Neutrophil (primary cell): ENCODE results near the gene TAF4B.

Source experiments
- H3K27ac ChIP-seq: fragments of 200-600 bp; sonication (generic); 2 replicates; pipeline ENCODE4 v1.5.1; 2016; ENCODE audit warnings: mild to moderate bottlenecking, moderate library complexity
- H3K27me3 ChIP-seq: fragments of 200-600 bp; sonication (generic); 2 replicates; pipeline ENCODE4 v1.6.0; 2016; ENCODE audit warnings: mild to moderate bottlenecking
- H3K36me3 ChIP-seq: fragments of 200-600 bp; sonication (generic); 2 replicates; pipeline ENCODE4 v1.5.1; 2017
- H3K4me1 ChIP-seq, 2 experiments: fragments of 200-600 bp in 1 of 2; sonication (generic) in 1 of 2; 1 replicate in 1 of 2; 2 replicates in 1 of 2; pipeline versions ENCODE4 v1.5.1 to v1.6.1; 2013 to 2016; ENCODE audit warnings: low read depth in 1 of 2, low read length in 1 of 2, mild to moderate bottlenecking in 1 of 2, moderate library complexity in 1 of 2; ENCODE audit not compliant: control insufficient read depth in 1 of 2, insufficient read depth in 1 of 2
- H3K4me3 ChIP-seq, 2 experiments: fragments of 200-600 bp in 1 of 2; sonication (generic) in 1 of 2; 1 replicate in 1 of 2; 2 replicates in 1 of 2; pipeline ENCODE4 v1.5.1; 2013 to 2016; ENCODE audit warnings: low read depth in 1 of 2, low read length in 1 of 2, mild to moderate bottlenecking in 1 of 2, moderate library complexity in 1 of 2
- H3K9me3 ChIP-seq: fragments of 200-600 bp; sonication (generic); 2 replicates; pipeline ENCODE4 v1.5.1; 2016
- TF ChIP-seq, protein P1 (sequence below): fragments of 200-600 bp; sonication (generic); IDR thresholded peaks from 2 replicates; pipeline ENCODE4 v1.5.1; 2016; ENCODE audit warnings: antibody characterized with exemption

Gene TAF4B

GRCh38 chr18:26403491-26403890, 177.2 kb downstream of the TAF4B start:
- Histone ChIP-seq H3K27ac (no peak overlapping the region), H3K4me3 (no peak overlapping the region), H3K9me3 (no peaks in the 10 kb centered on the region), H3K27me3 (no peaks in the 10 kb centered on the region), H3K4me1 (no peaks in the 10 kb centered on the region), H3K36me3 (no peaks in the 10 kb centered on the region)
- TF ChIP-seq, protein P1, sequence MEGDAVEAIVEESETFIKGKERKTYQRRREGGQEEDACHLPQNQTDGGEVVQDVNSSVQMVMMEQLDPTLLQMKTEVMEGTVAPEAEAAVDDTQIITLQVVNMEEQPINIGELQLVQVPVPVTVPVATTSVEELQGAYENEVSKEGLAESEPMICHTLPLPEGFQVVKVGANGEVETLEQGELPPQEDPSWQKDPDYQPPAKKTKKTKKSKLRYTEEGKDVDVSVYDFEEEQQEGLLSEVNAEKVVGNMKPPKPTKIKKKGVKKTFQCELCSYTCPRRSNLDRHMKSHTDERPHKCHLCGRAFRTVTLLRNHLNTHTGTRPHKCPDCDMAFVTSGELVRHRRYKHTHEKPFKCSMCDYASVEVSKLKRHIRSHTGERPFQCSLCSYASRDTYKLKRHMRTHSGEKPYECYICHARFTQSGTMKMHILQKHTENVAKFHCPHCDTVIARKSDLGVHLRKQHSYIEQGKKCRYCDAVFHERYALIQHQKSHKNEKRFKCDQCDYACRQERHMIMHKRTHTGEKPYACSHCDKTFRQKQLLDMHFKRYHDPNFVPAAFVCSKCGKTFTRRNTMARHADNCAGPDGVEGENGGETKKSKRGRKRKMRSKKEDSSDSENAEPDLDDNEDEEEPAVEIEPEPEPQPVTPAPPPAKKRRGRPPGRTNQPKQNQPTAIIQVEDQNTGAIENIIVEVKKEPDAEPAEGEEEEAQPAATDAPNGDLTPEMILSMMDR, result no peak

GRCh38 chr18:26405190-26405801, 179.1 kb downstream of the TAF4B start:
- H3K36me3 ChIP-seq, result no peaks in the 10 kb centered on the region
- no peaks in the 10 kb centered on the region for H3K4me1 ChIP-seq
- no peaks in the 10 kb centered on the region for H3K9me3 ChIP-seq
- no peak overlapping the region for H3K27ac ChIP-seq
- no peaks in the 10 kb centered on the region for H3K27me3 ChIP-seq
- no peak overlapping the region for H3K4me3 ChIP-seq
- TF ChIP-seq, protein P1, result no peak

DNA sequence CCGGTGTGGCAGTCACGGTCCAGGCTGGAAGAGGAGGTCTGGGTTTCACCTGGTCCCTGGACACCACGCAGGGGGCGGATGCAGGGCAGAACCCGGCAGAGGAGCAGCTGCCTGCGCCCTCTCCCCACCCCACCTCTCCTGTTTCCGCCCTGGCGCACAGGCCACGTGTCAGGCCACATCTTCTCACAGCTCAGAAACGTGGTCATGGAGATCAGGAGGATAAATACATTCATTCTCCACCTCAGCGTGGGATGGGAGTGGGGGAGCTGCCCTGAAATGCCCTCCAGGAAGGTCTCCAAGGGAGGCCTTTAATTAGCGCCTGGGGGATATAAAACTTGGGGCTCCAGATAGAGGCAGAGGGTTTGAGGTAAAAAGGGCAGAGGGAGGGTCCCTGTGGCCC, 180.1 kb downstream of the TAF4B start:
- Histone ChIP-seq H3K27me3 (no peaks in the 10 kb centered on the region), H3K9me3 (no peaks in the 10 kb centered on the region), H3K4me3 (no peak overlapping the region)

GRCh38 chr18:26406854-26407517, 180.7 kb downstream of the TAF4B start:
- TF ChIP-seq, protein P1, result no peak
- Histone ChIP-seq H3K27me3 (no peaks in the 10 kb centered on the region), H3K36me3 (no peaks in the 10 kb centered on the region), H3K4me1 (no peaks in the 10 kb centered on the region), H3K9me3 (no peaks in the 10 kb centered on the region), H3K4me3 (no peak overlapping the region), H3K27ac (no peak overlapping the region)

More for the DNA sequence above, 180.1 kb downstream of the TAF4B start:
- no peak overlapping the region for H3K27ac ChIP-seq
- no peaks in the 10 kb centered on the region for H3K36me3 ChIP-seq
- TF ChIP-seq, protein P1, result no peak
- no peaks in the 10 kb centered on the region for H3K4me1 ChIP-seq

GRCh38 chr18:26407736-26408601, 181.7 kb downstream of the TAF4B start:
- Histone ChIP-seq H3K4me3 (no peak overlapping the region), H3K9me3 (no peaks in the 10 kb centered on the region), H3K27ac (no peak overlapping the region), H3K36me3 (no peaks in the 10 kb centered on the region), H3K27me3 (no peaks in the 10 kb centered on the region), H3K4me1 (no peaks in the 10 kb centered on the region)
- TF ChIP-seq, protein P1, result no peak
